Skeletal muscle cell (primary cell): Measurements from ENCODE around the gene FKRP.
"Not testable (repeated sequence)": the region's sequence is repeated elsewhere in the genome, so short reads cannot be mapped to it uniquely, and the experiment has no call there.

Experiments used
- DNase-seq: peaks from one replicate; pipeline ENCODE4 v3.0.0-alpha.2; 2010; ENCODE audit warnings: low read depth
- H3K4me3 ChIP-seq: 2 replicates; pipeline ENCODE4 v1.5.1; 2011; ENCODE audit warnings: low read depth, mild to moderate bottlenecking, control low read depth, low read length, moderate library complexity

The FKRP gene

GRCh38 chr19:46748325-46749109 is 2.7 kb downstream of the FKRP start:
- DNase-seq: no peak
- H3K4me3 ChIP-seq: no peak overlapping the region

- no peak overlapping the region for H3K4me3 ChIP-seq
- no peak for DNase-seq
Measured at GRCh38 chr19:46753420-46754155, 7.7 kb downstream of the FKRP start.

- peak; percentile 44 for DNase-seq
- H3K4me3 ChIP-seq: no peak overlapping the region
Measured at GRCh38 chr19:46755077-46755852, 9.4 kb downstream of the FKRP start.

- no peak overlapping the region for H3K4me3 ChIP-seq
Measured at GRCh38 chr19:46755853-46756543, 10.1 kb downstream of the FKRP start.

GRCh38 chr19:46756544-46756888 is 10.7 kb downstream of the FKRP start:
- H3K4me3 ChIP-seq: no peak overlapping the region
- DNase-seq: no peak

More at GRCh38 chr19:46755853-46756543, 10.1 kb downstream of the FKRP start:
- DNase-seq: no peak

GRCh38 chr19:46759206-46759605 is 13.3 kb downstream of the FKRP start:
- DNase-seq: no peak
- H3K4me3 ChIP-seq: no peak overlapping the region

GRCh38 chr19:46759817-46760333 is 14.0 kb downstream of the FKRP start:
- no peak overlapping the region for H3K4me3 ChIP-seq
- DNase-seq: peak; percentile 98

GRCh38 chr19:46760363-46760762 is 14.5 kb downstream of the FKRP start:
- no peak overlapping the region for H3K4me3 ChIP-seq

GRCh38 chr19:46760897-46761296 is 15.0 kb downstream of the FKRP start:
- not testable (repeated sequence) for H3K4me3 ChIP-seq, DNase-seq

More at GRCh38 chr19:46760363-46760762, 14.5 kb downstream of the FKRP start:
- no peak for DNase-seq

GRCh38 chr19:46761418-46761831 is 15.6 kb downstream of the FKRP start:
- H3K4me3 ChIP-seq: no peak overlapping the region
- peak; percentile 54 for DNase-seq

- no peak overlapping the region for H3K4me3 ChIP-seq
- no peak for DNase-seq
Measured at GRCh38 chr19:46762245-46762890, 16.5 kb downstream of the FKRP start.

GRCh38 chr19:46764817-46765291 is 19.0 kb downstream of the FKRP start:
- no peak overlapping the region for H3K4me3 ChIP-seq
- no peak for DNase-seq

GRCh38 chr19:46766569-46767317 is 20.9 kb downstream of the FKRP start:
- no peak for DNase-seq
- H3K4me3 ChIP-seq: no peak overlapping the region

- not testable (repeated sequence) for H3K4me3 ChIP-seq, DNase-seq
Measured at GRCh38 chr19:46768746-46769145, 22.9 kb downstream of the FKRP start.

- DNase-seq: no peak
- no peak overlapping the region for H3K4me3 ChIP-seq
Measured at GRCh38 chr19:46772170-46773017, 26.5 kb downstream of the FKRP start.

- no peak overlapping the region for H3K4me3 ChIP-seq
- DNase-seq: no peak
Measured at GRCh38 chr19:46773018-46773399, 27.2 kb downstream of the FKRP start.

GRCh38 chr19:46775642-46776258 is 29.9 kb downstream of the FKRP start:
- no peak for DNase-seq
- H3K4me3 ChIP-seq: no peak overlapping the region
